ENCODE data around the gene OR56A4. TPM values are rescaled to one million over a fixed set of nuclear protein-coding genes. Genes with fewer than 3 reads are reported as not detected.

The OR56A4 gene, protein sequence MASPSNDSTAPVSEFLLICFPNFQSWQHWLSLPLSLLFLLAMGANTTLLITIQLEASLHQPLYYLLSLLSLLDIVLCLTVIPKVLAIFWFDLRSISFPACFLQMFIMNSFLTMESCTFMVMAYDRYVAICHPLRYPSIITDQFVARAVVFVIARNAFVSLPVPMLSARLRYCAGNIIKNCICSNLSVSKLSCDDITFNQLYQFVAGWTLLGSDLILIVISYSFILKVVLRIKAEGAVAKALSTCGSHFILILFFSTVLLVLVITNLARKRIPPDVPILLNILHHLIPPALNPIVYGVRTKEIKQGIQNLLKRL
- not detected for total RNA-seq

DNA sequence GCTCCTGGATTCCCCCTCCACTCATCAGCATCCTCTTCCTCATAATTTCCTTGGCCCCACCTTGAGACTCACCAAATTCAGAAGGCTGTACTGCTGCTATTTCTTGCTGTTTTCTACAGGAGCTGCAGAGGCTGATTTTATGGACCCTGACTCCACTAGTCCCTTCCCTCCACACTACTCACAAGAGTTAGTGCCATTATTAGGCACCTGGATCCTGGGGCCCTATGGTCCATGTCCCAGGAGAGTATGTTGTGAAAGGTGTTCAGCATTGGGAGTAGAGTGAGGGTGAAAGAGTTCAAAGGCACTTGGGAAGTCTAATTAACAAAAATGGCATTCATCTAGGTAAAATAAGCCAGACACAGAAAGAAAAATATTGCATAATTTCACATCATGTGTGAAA, at the start of gene OR56A4:
TSS of gene OR56A4 (minus strand) at position 101 of the 400 bp plus-strand sequence. CDS start 3,954 bp downstream, outside the sequence.
- Histone ChIP-seq H3K36me3 (no peaks in the 10 kb centered on the region), H3K4me3 (replicated peaks in 1 of 3) (no peak within 1 kb of the TSS)
- intact Hi-C loops (cut with DNase I) = no loop called here

DNA sequence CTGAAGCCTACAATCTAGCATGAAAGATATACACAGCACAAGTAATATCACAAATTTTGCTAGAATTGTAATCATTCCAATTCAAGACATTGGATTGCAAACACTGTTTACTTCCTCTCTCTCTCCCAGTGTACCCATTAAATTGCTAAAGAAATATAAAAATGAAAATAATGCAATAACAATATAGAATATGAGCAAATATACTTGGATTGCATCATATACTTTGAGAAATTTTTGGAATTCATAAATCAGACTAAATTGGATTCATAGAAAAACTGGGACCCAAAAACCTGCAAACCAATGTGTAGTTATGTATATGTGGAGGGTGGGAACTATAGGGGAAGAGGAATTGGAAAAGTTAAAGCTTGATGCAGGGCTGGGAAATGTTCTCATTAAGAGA, 48.8 kb upstream of the OR56A4 start:
- Histone ChIP-seq H3K4me3 (replicated peaks in 1 of 3) (no peak overlapping the region), H3K9me3 (no peaks in the 10 kb centered on the region), H3K27ac (no peak overlapping the region), H3K36me3 (no peaks in the 10 kb centered on the region), H3K4me1 (no peaks in the 10 kb centered on the region), H3K27me3 (no peaks in the 10 kb centered on the region)
- no peak for DNase-seq
- TF ChIP-seq, protein P1, sequence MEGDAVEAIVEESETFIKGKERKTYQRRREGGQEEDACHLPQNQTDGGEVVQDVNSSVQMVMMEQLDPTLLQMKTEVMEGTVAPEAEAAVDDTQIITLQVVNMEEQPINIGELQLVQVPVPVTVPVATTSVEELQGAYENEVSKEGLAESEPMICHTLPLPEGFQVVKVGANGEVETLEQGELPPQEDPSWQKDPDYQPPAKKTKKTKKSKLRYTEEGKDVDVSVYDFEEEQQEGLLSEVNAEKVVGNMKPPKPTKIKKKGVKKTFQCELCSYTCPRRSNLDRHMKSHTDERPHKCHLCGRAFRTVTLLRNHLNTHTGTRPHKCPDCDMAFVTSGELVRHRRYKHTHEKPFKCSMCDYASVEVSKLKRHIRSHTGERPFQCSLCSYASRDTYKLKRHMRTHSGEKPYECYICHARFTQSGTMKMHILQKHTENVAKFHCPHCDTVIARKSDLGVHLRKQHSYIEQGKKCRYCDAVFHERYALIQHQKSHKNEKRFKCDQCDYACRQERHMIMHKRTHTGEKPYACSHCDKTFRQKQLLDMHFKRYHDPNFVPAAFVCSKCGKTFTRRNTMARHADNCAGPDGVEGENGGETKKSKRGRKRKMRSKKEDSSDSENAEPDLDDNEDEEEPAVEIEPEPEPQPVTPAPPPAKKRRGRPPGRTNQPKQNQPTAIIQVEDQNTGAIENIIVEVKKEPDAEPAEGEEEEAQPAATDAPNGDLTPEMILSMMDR (IDR thresholded peaks at IDR 0.05) = no peak
- TF ChIP-seq POLR2A (IDR thresholded peaks at IDR 0.05) = no peak
- intact Hi-C loops (cut with DNase I) = no loop called here

More for the DNA sequence above, at the start of gene OR56A4:
- TF ChIP-seq, protein P1 (IDR thresholded peaks at IDR 0.05) = no peak
- TF ChIP-seq POLR2A (IDR thresholded peaks at IDR 0.05) = no peak
- Histone ChIP-seq H3K4me1 (no peaks in the 10 kb centered on the region), H3K27me3 (no peaks in the 10 kb centered on the region), H3K27ac (no peak within 1 kb of the TSS), H3K9me3 (no peaks in the 10 kb centered on the region)
- no peak for DNase-seq

DNA sequence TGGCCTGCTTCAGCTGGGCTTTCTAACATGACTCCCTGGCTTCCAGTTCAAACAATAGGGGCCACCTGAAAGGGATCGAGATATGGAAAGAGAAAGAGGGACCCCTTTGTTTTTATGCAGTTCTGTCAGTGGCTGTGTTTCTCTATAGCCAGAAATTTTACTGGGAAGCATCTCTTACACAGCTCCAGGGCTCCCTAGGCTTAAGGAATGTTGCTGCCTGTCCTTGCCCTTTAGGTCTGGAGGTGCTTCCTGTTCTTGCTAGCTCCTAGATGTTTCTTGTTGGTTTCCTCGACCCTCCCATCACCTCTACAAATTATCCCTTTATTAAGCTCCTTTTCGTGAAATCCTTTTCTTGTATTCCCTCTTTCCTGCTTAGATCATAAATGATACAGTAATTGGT, 45.6 kb upstream of the OR56A4 start:
- intact Hi-C loops (cut with DNase I) = no loop called here
- TF ChIP-seq POLR2A (IDR thresholded peaks at IDR 0.05) = no peak
- TF ChIP-seq, protein P1 (IDR thresholded peaks at IDR 0.05) = no peak
- 72 to 73% methylated on average over 3 of the region's 3 CpGs for WGBS, 2 donors

DNA sequence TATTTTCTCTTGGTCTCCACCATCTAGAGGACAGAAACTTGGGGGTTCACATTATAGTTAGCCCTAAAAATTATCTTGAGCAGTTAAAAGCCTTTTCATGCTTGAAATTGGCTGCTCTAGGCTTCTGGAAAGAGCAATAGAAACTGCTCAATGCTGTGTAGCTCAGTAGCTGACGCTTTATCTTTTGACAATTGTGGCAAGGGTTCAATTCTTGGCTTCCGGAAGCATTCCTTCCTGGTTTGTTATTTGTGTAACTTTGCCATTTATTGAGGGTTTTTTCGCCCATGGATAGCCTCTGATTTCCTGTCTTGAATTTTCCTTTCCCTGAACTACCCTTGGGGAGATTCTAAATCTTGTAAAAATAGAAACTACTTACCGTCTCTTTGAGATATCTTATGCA, 34.1 kb upstream of the OR56A4 start:
- DNase-seq = no peak
- 50 to 58% methylated on average over 4 of the region's 4 CpGs for WGBS, 2 donors
- no peak for TF ChIP-seq POLR2A (IDR thresholded peaks at IDR 0.05)
- TF ChIP-seq, protein P1 (IDR thresholded peaks at IDR 0.05) = no peak
- no peak overlapping the region for H3K4me3 ChIP-seq (replicated peaks in 1 of 3)
- H3K4me1 ChIP-seq = no peaks in the 10 kb centered on the region
- H3K27me3 ChIP-seq = no peaks in the 10 kb centered on the region
- H3K36me3 ChIP-seq = no peaks in the 10 kb centered on the region
- intact Hi-C loops (cut with DNase I) = no loop called here
- no peaks in the 10 kb centered on the region for H3K9me3 ChIP-seq
- no peak overlapping the region for H3K27ac ChIP-seq

More for the DNA sequence above, 45.6 kb upstream of the OR56A4 start:
- no peak for DNase-seq
- Histone ChIP-seq H3K4me1 (no peaks in the 10 kb centered on the region), H3K4me3 (replicated peaks in 1 of 3) (no peak overlapping the region), H3K36me3 (no peaks in the 10 kb centered on the region), H3K27me3 (no peaks in the 10 kb centered on the region), H3K27ac (no peak overlapping the region), H3K9me3 (no peaks in the 10 kb centered on the region)

DNA sequence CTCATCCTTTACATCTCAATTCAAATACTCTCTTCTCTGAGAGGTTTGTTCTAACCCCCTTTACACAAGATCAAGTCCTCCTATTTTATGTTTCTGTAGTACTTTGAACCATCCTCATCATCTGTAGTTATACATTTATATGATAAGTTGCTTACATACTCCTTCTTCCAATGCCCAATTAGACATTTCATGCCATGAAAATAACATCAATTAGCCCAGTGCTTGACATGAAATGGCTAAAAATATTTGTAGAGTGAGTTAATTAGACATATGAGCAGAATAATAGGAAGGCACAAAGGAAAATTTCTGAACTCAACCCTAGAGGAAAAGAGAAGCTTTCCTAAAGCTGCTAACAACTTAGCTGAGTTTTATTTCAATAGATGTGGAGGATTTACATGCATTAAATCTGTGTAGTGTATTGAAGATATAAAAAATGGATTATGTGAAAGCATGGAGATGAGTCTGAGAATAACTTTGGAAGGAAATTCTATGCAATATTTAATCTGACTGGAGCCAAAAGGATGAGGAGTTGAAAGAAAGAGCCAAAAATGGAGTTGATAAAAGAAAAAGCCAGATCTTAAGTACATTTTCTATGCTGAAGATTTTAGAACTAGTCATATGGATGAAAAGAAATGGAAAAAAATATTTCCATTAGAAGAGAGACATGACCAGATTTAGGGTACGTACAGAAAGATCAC, 24.1 kb upstream of the OR56A4 start, which contains the start of gene OR56A1:
TSS of gene OR56A1 (minus strand) at position 51 of the 698 bp plus-strand sequence. CDS start 3,066 bp downstream, outside the sequence.
- H3K9me3 ChIP-seq = no peaks in the 10 kb centered on the region
- intact Hi-C loops (cut with DNase I) = no loop called here
- H3K4me1 ChIP-seq = no peaks in the 10 kb centered on the region
- H3K27ac ChIP-seq = no peak within 1 kb of the TSS
- no peak for DNase-seq
- TF ChIP-seq, protein P1 (IDR thresholded peaks at IDR 0.05) = no peak
- no peak for TF ChIP-seq POLR2A (IDR thresholded peaks at IDR 0.05)
- H3K27me3 ChIP-seq = no peaks in the 10 kb centered on the region
- H3K36me3 ChIP-seq = no peaks in the 10 kb centered on the region
- 84 to 88% methylated on average over 1 of the region's 1 CpG for WGBS, 2 donors
- no peak within 1 kb of the TSS for H3K4me3 ChIP-seq (replicated peaks in 1 of 3)

Measured in thyroid gland (tissue), 4 donors.